Small intestine (tissue), 7 donors: Measurements from ENCODE around the gene GPR61. TPM values are rescaled to one million over a fixed set of nuclear protein-coding genes. Genes with fewer than 3 reads are reported as not detected.
A peak's percentile ranks its signal among the peaks of the same experiment; 100 is the strongest.

Experiments used
- DNase-seq, 2 donors: peaks; one replicate each; pipeline versions ENCODE4 v3.0.0 to v3.0.0-alpha.2; 2013
- FAIRE-seq: peaks from 2 replicates; lab custom pipeline; 2012; peaks lifted over from hg19 to GRCh38; lab: Jason Lieb, UNC
- H3K27ac ChIP-seq, 3 donors: one replicate each; pipeline ENCODE4 v1.5.1; 2013; ENCODE audit warnings: low read length in 2 of 3, mild to moderate bottlenecking in 2 of 3, control low read depth in 1 of 3, inconsistent platforms in 1 of 3, low read depth in 1 of 3, moderate library complexity in 1 of 3
- H3K27me3 ChIP-seq, 3 donors: one replicate each; pipeline ENCODE4 v1.6.1; 2013; ENCODE audit warnings: low read length in 3 of 3, inconsistent platforms in 1 of 3; ENCODE audit not compliant: control insufficient read depth in 3 of 3, insufficient read depth in 3 of 3
- H3K36me3 ChIP-seq, 3 donors: one replicate each; pipeline ENCODE4 v1.6.1; 2013; ENCODE audit warnings: low read length in 3 of 3, inconsistent platforms in 1 of 3, low read depth in 1 of 3, mild to moderate bottlenecking in 1 of 3, moderate library complexity in 1 of 3; ENCODE audit not compliant: control insufficient read depth in 3 of 3, insufficient read depth in 2 of 3
- H3K4me1 ChIP-seq, 3 donors: one replicate each; pipeline ENCODE4 v1.6.1; 2013; ENCODE audit warnings: low read length in 2 of 3, inconsistent platforms in 1 of 3, low read depth in 1 of 3, mild to moderate bottlenecking in 1 of 3, moderate library complexity in 1 of 3; ENCODE audit not compliant: control insufficient read depth in 3 of 3, insufficient read depth in 2 of 3
- H3K4me3 ChIP-seq, 3 donors: one replicate each; pipeline ENCODE4 v1.5.1; 2013; ENCODE audit warnings: low read length in 3 of 3, control low read depth in 1 of 3, inconsistent platforms in 1 of 3, low read depth in 1 of 3, mild to moderate bottlenecking in 1 of 3, moderate library complexity in 1 of 3
- H3K9me3 ChIP-seq, 2 donors: one replicate each; pipeline ENCODE4 v1.6.1; 2013; ENCODE audit warnings: low read depth in 1 of 2, low read length in 1 of 2; ENCODE audit not compliant: control insufficient read depth in 2 of 2, insufficient read depth in 1 of 2
- WGBS, 3 donors: extraction: QIAGEN DNeasy Blood & Tissue Kit; methylation state at CpG; one replicate each; pipeline ENCODE4 v1.1.7; 2013; 5-methylcytosine and 5-hydroxymethylcytosine counted together
- polyA plus RNA-seq, 4 donors: library from polyadenylated mRNA; stranded (reverse) in 3 of 4; unstranded in 1 of 4; fragments of 200-250 nt in 3 of 4; fragments of 120-200 nt in 1 of 4; gene quantifications; one replicate each; pipeline versions ENCODE4 v1.2.1 to v1.2.3, GENCODE V29; 2013
- donor health status: healthy with polysubstance abuse.
- donor health status: control.
- donor health status: control.
- donor health status: Bipolar disorder and iron deficiency.
- donor health status: healthy.

Gene GPR61
- polyA plus RNA-seq, 4 donors, result 0.09 to 0.64 TPM; not detected in 2

DNA sequence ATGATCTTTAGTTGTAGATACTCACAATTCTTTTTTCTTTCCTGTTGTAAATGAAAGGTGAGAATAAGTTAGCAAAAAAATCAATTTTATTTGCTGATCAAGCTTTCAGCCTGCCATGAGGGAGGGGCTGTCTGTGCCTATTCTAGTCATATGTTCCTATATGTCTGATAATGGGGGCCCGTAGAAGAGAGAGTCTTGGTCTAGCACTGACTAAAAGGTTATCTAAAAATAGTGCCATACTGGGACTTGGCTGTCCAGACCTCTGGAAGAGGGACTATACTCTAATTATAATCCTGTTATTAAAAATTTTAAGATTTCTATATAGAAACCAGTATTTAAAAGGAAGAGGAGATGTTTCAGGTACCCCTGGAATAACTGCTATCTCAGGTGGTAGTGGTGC, 27.3 kb downstream of the GPR61 start:
- Histone ChIP-seq H3K27ac (peak overlapping the region in 1 of 3 donors; percentile 27), H3K4me1 (peaks cover 2 to 27% (median 12%) of the 10 kb centered on the region in 3 donors), H3K27me3 (no peaks in the 10 kb centered on the region), H3K9me3 (no peaks in the 10 kb centered on the region), H3K4me3 (no peak overlapping the region), H3K36me3 (no peaks in the 10 kb centered on the region)
- FAIRE-seq (no peak), DNase-seq (no peak)
- WGBS, 3 donors, result 41 to 63% (median 52%) methylated on average over 1 of the region's 1 CpG

DNA sequence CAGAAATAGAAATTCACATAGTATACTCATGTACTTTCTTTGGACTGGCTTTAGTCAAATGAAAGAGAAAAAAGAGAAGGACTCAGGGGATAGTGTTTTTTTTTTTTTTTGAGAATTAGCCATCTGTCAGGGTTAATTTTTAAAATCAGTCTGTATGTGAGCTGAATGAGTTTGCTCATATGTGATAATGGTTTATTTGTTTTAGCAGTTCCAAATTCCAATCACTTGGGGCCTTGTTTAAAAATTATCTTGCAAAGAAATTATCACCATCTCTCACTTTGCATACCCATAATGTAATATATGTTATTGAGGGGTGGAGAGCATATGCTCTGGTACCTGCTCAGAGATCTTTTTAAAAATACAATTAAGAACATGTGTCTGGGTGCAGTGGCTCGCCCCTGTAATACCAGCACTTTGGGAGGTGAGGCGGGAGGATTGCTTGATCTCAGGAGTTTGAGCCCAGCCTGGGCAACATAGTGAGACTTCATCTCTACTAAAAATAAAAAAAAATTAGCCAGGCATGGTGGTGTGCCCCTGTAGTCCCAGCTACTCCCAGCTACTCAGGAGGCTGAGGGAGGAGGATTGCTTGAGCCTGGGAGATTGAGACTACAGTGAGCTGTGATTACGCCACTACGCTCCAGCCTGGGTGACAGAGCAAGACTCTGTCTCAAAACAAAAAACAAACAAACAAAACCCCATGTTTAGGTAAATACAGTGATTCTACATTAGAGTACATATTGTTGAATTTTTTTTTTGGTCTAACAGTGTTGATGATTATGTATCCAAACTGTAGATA, 28.4 kb downstream of the GPR61 start:
- 65 to 80% (median 67%) methylated on average over 4 of the region's 4 CpGs for WGBS, 3 donors
- no peak overlapping the region for H3K27ac ChIP-seq
- no peak overlapping the region for H3K4me3 ChIP-seq
- FAIRE-seq, result no peak
- H3K36me3 ChIP-seq, result no peaks in the 10 kb centered on the region
- no peaks in the 10 kb centered on the region for H3K27me3 ChIP-seq
- H3K4me1 ChIP-seq, result peaks cover 2 to 23% (median 17%) of the 10 kb centered on the region in 3 donors
- peak; percentile 38 to 50 for DNase-seq
- H3K9me3 ChIP-seq, result no peaks in the 10 kb centered on the region

DNA sequence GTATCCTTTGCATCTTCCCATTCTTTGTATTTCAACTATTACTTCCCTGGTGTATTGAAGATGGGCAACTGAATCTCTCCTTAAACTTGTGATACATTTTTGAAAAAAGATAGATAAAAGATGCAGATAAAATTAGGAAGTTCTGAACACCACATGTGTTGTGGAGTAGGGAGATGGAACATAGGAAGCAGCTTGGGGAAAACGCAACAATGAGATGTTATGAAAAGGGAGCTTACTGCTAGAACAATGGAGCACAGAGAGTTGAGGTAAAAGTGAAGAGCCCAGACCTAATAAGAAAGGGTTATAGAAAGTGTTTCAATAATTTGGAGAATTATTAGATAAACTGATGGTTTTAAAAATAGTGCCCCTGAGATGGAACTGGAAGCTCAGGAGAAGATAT, 29.7 kb downstream of the GPR61 start:
- 83 to 98% (median 91%) methylated on average over 1 of the region's 1 CpG for WGBS, 3 donors
- no peak for FAIRE-seq
- no peak overlapping the region for H3K27ac ChIP-seq
- H3K9me3 ChIP-seq, result no peaks in the 10 kb centered on the region
- H3K36me3 ChIP-seq, result no peaks in the 10 kb centered on the region
- no peak for DNase-seq
- peaks cover 0 to 16% (median 13%) of the 10 kb centered on the region in 3 donors for H3K4me1 ChIP-seq
- no peak overlapping the region for H3K4me3 ChIP-seq
- no peaks in the 10 kb centered on the region for H3K27me3 ChIP-seq

DNA sequence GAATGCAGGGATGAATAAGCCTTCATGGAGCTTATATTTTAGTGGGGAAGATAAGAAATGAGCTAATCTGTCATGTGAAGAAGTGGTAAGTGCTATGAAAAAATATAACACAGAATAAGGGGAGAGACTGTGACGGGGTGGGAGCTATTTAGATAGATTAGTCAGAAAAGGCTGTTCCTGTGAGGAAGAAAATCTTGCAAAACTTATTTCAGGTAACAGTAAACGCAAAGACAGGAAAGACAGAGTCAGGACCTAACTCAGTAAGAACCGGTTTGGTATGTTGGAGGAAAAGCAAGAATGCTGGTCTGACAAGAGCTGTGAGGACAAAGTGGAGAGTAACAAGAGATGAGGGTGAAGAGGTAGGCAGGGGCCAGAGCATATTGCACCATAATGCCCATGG, 30.7 kb downstream of the GPR61 start:
- FAIRE-seq (no peak), DNase-seq (peak in 1 of 2 donors; percentile 45)
- no peaks in the 10 kb centered on the region for H3K27me3 ChIP-seq
- H3K9me3 ChIP-seq, result no peaks in the 10 kb centered on the region
- WGBS, 3 donors, result 42 to 58% (median 50%) methylated on average over 3 of the region's 3 CpGs
- H3K36me3 ChIP-seq, result peaks cover 0 to under 1% (median 0%) of the 10 kb centered on the region in 3 donors
- peaks cover 0 to 14% (median 11%) of the 10 kb centered on the region in 3 donors for H3K4me1 ChIP-seq
- H3K27ac ChIP-seq, result peak overlapping the region in 1 of 3 donors; percentile 2
- no peak overlapping the region for H3K4me3 ChIP-seq

DNA sequence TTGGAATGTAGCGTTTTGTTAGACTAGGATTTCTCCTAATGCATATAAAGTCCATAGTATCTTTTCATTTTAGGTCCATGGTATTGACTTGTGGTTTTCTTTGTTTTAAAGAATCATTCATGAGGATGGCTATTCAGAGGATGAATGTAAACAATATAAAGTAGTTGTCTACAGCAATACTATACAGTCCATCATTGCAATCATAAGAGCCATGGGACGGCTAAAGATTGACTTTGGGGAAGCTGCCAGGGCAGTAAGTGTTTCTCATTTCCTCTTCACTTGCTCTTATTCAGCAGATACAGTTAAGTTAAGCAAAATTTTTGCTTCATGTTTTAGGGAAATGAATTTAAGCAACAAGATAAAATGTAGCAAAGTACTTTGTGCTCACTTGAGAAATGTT, 34.1 kb downstream of the GPR61 start:
- 55 to 81% (median 68%) methylated on average over 2 of the region's 2 CpGs for WGBS, 3 donors

DNA sequence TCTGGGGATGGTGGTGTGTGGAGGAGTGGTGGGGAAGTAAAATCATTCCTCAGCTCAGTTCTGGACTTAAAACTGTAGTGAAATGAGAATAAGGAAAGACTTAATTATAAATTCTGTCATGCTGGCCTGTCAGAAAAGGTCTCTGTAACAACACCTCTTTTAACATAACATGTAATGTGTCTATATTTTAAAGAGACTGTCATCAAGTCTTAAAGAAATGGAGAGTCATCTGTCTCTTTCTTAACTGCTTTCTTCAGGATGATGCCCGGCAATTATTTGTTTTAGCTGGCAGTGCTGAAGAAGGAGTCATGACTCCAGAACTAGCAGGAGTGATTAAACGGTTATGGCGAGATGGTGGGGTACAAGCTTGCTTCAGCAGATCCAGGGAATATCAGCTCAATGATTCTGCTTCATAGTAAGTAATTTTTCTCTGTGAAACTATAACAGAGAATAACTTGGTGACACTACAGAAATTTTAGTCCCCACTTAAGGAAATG, 39.3 kb downstream of the GPR61 start:
- DNase-seq, result no peak
- no peaks in the 10 kb centered on the region for H3K27me3 ChIP-seq

More for the DNA sequence above, 34.1 kb downstream of the GPR61 start:
- Histone ChIP-seq H3K4me3 (no peak overlapping the region), H3K4me1 (peaks cover 0 to 8% (median 0%) of the 10 kb centered on the region in 3 donors), H3K9me3 (no peaks in the 10 kb centered on the region), H3K27me3 (no peaks in the 10 kb centered on the region), H3K36me3 (peaks cover 0 to 16% (median 5%) of the 10 kb centered on the region in 3 donors), H3K27ac (no peak overlapping the region)
- FAIRE-seq (no peak), DNase-seq (no peak)

DNA sequence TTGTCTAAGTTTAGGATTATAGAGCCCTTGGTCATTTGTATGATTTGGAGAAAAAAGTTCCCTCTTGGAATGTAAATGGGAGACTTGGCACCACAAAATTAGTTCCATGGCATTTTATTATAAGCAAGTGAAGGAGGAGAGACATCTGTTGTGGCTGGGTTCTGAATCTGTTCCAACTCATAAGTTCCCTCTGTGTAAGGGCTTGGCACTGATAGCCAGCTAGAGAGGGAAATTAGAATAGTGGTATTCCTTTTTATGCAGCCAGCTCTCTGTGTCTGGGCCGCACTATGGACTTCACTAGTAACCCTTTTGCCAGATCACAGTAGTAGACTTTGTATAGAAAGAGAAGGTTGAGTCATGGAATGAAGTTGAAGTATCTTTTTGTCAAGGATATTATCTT, 39.8 kb downstream of the GPR61 start:
- no peak for DNase-seq
- H3K4me3 ChIP-seq, result no peak overlapping the region
- no peak for FAIRE-seq
- H3K4me1 ChIP-seq, result no peaks in the 10 kb centered on the region
- 78 to 100% (median 92%) methylated on average over 1 of the region's 1 CpG for WGBS, 3 donors
- H3K27ac ChIP-seq, result no peak overlapping the region
- H3K27me3 ChIP-seq, result no peaks in the 10 kb centered on the region
- peaks cover 2 to 35% (median 9%) of the 10 kb centered on the region in 3 donors for H3K36me3 ChIP-seq
- no peaks in the 10 kb centered on the region for H3K9me3 ChIP-seq

More for the DNA sequence above, 39.3 kb downstream of the GPR61 start:
- H3K27ac ChIP-seq, result no peak overlapping the region
- 71 to 88% (median 87%) methylated on average over 3 of the region's 3 CpGs for WGBS, 3 donors
- no peak for FAIRE-seq
- no peak overlapping the region for H3K4me3 ChIP-seq
- H3K4me1 ChIP-seq, result no peaks in the 10 kb centered on the region
- H3K9me3 ChIP-seq, result no peaks in the 10 kb centered on the region
- peaks cover 2 to 35% (median 9%) of the 10 kb centered on the region in 3 donors for H3K36me3 ChIP-seq

DNA sequence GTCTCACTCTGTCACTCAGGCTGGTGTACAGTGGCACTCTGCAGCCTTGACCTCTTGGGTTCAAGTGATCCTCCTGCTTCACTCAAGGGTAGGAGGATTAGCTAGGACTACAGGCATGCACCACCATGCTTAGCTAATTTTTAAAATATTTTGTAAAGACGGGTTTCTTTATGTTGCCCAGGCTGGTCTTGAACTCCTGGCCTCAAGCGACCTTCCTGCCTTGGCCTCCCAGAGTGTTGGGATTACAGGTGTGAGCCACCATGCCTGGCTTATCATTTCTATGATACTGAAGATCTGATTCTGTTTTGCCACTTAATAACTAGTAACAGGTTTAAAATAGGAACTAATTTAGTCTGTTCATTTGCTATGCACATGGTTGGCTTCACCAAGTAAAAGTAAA, 42.3 kb downstream of the GPR61 start:
- H3K27ac ChIP-seq, result no peak overlapping the region
- no peaks in the 10 kb centered on the region for H3K4me1 ChIP-seq
- H3K4me3 ChIP-seq, result no peak overlapping the region
- 91 to 97% (median 94%) methylated on average over 2 of the region's 2 CpGs for WGBS, 3 donors
- no peaks in the 10 kb centered on the region for H3K27me3 ChIP-seq
- FAIRE-seq (no peak), DNase-seq (no peak)
- H3K36me3 ChIP-seq, result peaks cover 8 to 23% (median 18%) of the 10 kb centered on the region in 3 donors
- no peaks in the 10 kb centered on the region for H3K9me3 ChIP-seq
